Measurements from ENCODE around the gene RPS6KL1.
A peak's percentile ranks its signal among the peaks of the same experiment; 100 is the strongest.

Gene RPS6KL1

GRCh38 chr14:74941676-74942097 lies 18.6 kb upstream of the RPS6KL1 start:
- Histone ChIP-seq H3K9me3 (ENCODE audit: severe bottlenecking) (peaks cover 10% of the 10 kb centered on the region), H3K36me3 (peaks cover 30% of the 10 kb centered on the region), H3K27me3 (ENCODE audit: insufficient read depth, low read depth, severe bottlenecking) (no peaks in the 10 kb centered on the region), H3K27ac (peak overlapping the region; percentile 95), H3K4me3 (ENCODE audit: low read depth, low read length) (no peak overlapping the region)
- TF ChIP-seq CTCF (IDR thresholded peaks at IDR 0.05; ENCODE audit: low read depth, low read length): no peak
- no peak for DNase-seq

- Histone ChIP-seq H3K27ac (peak overlapping the region; percentile 95), H3K27me3 (ENCODE audit: insufficient read depth, low read depth, severe bottlenecking) (no peaks in the 10 kb centered on the region), H3K9me3 (ENCODE audit: severe bottlenecking) (peaks cover 10% of the 10 kb centered on the region), H3K36me3 (peaks cover 26% of the 10 kb centered on the region), H3K4me3 (ENCODE audit: low read depth, low read length) (no peak overlapping the region)
- DNase-seq: no peak
- TF ChIP-seq CTCF (IDR thresholded peaks at IDR 0.05; ENCODE audit: low read depth, low read length): no peak
Observed at GRCh38 chr14:74940956-74941565, 18.0 kb upstream of the RPS6KL1 start.

- H3K27ac ChIP-seq: peak overlapping the region; percentile 95
Observed at GRCh38 chr14:74938531-74939495, 15.8 kb upstream of the RPS6KL1 start.

GRCh38 chr14:74937171-74937570 lies 14.1 kb upstream of the RPS6KL1 start:
- no peak overlapping the region for H3K4me3 ChIP-seq (ENCODE audit: low read depth, low read length)
- H3K27ac ChIP-seq: no peak overlapping the region
- H3K36me3 ChIP-seq: peaks cover 9% of the 10 kb centered on the region
- no peak for DNase-seq
- TF ChIP-seq CTCF (IDR thresholded peaks at IDR 0.05; ENCODE audit: low read depth, low read length): no peak
- H3K27me3 ChIP-seq (ENCODE audit: insufficient read depth, low read depth, severe bottlenecking): no peaks in the 10 kb centered on the region
- peaks cover 10% of the 10 kb centered on the region for H3K9me3 ChIP-seq (ENCODE audit: severe bottlenecking)

More at GRCh38 chr14:74938531-74939495, 15.8 kb upstream of the RPS6KL1 start:
- no peaks in the 10 kb centered on the region for H3K27me3 ChIP-seq (ENCODE audit: insufficient read depth, low read depth, severe bottlenecking)
- DNase-seq: peak; percentile 94
- TF ChIP-seq CTCF (IDR thresholded peaks at IDR 0.05; ENCODE audit: low read depth, low read length): no peak
- H3K36me3 ChIP-seq: peaks cover 18% of the 10 kb centered on the region
- H3K4me3 ChIP-seq (ENCODE audit: low read depth, low read length): no peak overlapping the region
- H3K9me3 ChIP-seq (ENCODE audit: severe bottlenecking): peaks cover 10% of the 10 kb centered on the region

GRCh38 chr14:74936731-74937130 lies 13.7 kb upstream of the RPS6KL1 start:
- TF ChIP-seq CTCF (IDR thresholded peaks at IDR 0.05; ENCODE audit: low read depth, low read length): no peak
- DNase-seq: no peak
- H3K9me3 ChIP-seq (ENCODE audit: severe bottlenecking): peaks cover 10% of the 10 kb centered on the region
- peaks cover 5% of the 10 kb centered on the region for H3K36me3 ChIP-seq
- 0 out of 2 replicates have a peak overlapping the region, but pooled peaks have one; percentile 4 for H3K27ac ChIP-seq
- no peak overlapping the region for H3K4me3 ChIP-seq (ENCODE audit: low read depth, low read length)
- no peaks in the 10 kb centered on the region for H3K27me3 ChIP-seq (ENCODE audit: insufficient read depth, low read depth, severe bottlenecking)
